T-helper 22 cell (primary cell): ENCODE data around the gene INS.

Experiments used
- DNase-seq: peaks from one replicate; pipeline ENCODE4 v3.0.0-alpha.2; 2020; ENCODE audit warnings: low read depth

The INS gene

DNA sequence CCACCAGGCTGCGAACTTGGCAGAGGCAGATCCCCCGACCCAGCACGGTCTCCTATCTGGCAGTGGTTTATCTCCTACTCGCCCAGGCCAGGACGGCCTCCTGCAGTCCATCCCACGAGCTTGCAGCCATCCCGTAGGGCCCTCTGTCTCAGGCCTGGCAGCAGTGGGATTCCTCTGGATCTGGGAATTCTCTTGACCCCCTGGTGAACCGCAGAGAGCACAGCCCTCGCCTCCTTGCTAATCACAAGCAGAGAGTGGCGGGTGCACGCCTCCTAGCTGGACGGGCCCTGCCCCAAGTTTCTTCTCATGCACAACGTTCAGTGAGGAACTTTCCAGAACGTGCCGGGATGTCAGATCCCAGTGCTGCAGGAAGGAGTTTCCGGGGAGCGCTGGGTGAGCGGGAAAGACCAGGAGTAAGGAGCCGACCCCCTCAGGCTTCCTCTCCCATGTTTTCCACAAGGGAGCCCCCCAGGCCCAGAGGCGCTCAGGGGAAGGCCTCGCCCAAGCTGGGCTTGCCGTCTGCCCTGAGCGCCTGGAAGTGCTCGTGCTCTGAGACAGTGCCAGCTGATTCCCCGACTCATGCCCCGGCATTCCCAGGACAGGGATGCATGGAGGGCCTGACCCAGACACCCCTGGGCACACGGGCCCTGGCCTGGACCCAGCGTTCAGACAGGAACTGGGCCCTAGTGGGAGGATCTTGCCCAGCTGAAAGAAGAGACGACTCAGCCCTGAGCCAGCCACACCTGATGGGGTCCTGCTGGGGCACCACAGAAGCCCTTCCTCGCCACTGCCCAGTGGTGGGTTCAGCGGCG, 46.4 kb downstream of the INS start:
- DNase-seq = no peak

- no peak for DNase-seq
These were observed 47.2 kb downstream of the INS start for GRCh38 chr11:2113776-2114175.

DNA sequence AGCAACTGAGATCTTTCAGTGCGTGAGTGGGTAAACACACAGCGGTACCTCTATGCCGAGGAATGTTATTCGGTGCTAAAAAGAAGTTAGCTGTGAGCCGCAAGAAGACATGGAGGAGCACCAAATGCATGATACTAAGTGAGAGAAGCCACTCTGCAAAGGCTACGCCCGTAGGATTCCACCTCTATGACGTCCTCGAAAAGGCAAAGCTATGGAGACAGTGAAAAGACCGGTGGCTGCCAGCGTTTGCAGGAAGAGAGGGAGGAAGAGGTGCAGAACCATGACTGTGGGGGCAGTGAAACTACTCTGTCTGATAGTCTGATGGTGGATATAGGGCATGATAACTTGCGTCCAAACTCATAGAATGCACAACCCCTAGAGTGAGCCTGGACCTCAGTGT, 50.5 kb downstream of the INS start:
- no peak for DNase-seq
